NCI-H1694 treated with DMSO at 0.1 percent for 48 hours (cell line): ENCODE results near the gene YIPF3.
"Not testable (repeated sequence)": the region's sequence is repeated elsewhere in the genome, so short reads cannot be mapped to it uniquely, and the experiment has no call there.

ENCODE experiments used
- DNase-seq: peaks from one replicate; lab custom pipeline; 2025; lab: John Stamatoyannopoulos, UW

The YIPF3 gene

DNA sequence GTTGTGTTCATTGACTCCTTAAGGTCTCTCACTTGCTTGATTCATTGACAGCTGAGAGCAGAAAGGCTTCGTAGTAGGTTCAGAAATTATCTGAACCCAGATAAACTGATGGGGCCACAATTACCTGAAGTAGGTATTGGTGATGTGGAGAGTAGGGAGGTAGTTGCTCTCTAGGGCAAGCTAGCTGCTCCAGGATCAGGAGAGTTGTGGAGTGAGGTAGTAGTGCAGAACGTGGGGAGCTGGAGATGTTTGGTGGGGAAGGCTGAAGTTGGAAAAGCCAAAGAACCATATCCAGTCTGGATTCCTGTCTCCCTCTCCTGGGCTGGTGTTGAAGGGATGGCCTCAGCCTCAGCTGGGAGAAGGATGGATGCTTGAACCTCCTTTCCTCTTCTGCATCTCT, 23.5 kb downstream of the YIPF3 start:
- no peak for DNase-seq

DNA sequence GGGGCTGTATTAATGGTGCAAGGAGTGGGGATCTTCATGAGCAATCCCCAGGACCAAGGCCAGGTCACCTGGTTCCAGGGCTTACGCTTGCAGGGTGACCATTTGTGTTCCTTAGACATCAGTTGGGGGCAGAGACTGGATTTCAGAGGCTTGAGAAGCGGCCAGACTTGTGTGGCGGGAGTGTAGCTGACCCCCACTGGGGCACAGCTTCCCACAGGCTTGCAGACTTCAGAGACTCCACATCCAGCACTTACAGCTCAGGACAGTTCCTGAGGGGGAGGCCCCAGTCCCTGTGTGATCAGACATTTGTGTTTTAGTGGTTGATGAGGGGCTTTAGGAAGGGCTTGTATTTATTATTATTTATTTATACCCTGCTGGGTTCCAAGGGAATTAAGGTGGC, 24.1 kb downstream of the YIPF3 start:
- DNase-seq, result no peak

DNA sequence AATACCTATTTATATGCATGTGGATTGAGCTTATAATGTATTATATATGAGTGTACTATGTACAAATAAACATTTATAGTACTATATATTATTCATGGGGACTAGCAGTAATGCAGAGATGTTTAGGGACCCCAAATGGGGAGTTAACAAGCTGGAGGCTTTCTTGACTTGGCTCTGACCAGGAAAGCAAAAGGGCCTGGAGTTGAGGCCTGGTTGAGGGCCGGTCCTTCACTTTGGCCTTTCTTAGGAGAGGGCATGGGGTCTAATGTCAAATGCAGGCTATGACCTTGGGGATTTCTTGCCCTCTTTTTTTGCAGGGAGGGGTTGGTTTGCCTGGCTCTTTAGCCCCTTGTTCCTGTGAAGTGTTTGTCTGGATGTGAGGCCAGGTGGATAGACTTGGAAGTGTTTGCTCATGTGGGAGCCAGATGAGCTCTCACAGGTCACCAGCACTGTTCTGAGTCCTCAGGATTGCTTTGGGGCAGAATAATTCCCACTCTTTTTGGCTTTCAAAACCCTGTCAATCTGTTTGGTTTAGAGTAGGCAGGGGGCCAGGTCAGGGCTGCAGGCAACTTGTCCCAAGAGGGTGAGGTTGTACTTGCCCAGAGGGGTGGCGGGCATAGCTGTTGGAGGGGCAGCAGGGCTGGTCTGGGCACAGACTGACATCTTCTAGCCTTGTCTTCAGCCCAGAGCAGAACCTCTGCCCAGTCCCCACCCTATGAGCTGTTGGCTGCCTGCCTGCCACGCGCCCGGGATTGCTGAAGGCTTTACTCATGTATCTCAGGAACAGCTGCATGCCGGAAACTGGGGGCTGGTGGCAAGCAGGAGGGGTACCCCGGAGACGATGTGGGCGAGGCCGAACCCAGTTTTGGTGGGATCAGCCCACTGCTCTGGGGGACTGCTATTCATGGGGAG, 24.7 kb downstream of the YIPF3 start:
- DNase-seq, result peak; percentile 24

DNA sequence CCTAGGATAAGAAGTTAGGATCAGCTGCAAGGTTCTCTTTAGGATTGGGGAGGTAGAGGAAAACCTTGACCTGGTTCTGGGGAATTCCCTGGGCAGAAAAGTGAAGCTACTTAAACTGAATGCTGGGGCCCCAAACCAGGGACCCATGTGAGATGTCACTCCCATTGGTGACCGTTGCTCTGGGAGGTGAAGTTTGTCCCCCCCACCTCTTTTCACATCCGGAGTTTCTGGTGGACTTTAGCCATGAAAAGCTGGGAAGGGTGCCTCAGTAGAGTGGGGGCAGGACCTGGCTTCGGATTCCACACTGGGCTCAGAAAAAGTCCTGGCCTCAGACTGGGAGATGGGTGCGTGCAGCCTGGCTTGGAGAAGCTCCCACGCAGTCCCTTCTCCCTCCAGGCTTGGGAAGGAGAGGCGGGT, 26.2 kb downstream of the YIPF3 start:
- DNase-seq, result no peak

- DNase-seq, result peak; percentile 64
Measured at GRCh38 chr6:43489277-43490072, 27.3 kb downstream of the YIPF3 start.

- DNase-seq, result no peak
Measured at GRCh38 chr6:43488667-43489276, 28.0 kb downstream of the YIPF3 start.

DNA sequence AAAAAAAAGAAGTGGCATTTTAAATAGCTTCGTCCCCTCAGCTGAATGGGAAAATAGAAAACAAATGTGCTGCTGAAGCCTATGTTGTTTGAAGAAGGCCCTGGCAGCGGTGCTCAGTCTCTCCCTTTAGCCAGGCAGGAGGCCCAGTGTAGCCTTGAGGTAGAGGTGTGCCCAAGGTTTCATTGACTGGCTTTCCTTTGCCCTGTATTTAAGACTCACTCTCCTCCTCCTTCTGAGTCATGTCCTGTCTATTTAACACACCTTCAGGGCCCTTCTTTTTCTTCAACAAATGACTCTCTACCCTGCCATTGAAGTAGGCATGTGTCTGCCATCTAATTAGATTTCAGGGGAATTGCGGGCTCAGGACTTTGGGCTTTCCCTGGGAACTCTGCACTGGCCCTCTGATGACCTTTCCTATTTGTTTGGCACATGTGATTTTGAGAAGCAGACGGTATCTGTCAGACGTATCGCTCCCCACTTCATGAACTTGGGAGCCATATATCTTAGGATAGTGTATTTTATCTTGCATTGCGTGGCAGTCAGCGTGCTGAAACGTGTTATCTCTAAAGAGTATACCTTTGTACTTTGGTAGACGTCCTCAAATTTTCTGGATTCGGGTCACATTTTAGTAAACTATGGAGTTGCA, 35.0 kb downstream of the YIPF3 start:
- DNase-seq, result no peak

- DNase-seq, result no peak
Measured at GRCh38 chr6:43481075-43481474, 35.7 kb downstream of the YIPF3 start.

DNA sequence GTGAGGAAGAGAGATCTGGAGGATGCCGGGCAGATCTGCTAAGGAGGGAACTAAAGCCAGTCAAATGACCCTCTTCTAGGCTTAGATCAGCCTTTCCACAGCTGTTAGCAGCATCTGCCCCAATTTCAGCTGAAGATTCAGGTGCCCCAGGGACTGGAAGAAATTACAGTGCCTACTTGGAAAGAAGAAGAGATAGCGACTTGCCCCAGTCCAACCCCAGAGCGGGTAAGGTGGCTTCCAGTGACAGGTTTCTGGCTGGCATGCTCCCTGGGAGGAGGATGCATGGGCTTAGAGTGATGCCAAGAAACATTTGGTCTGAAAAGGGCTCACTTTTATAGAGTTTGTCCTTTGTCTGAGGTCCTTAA, 38.7 kb downstream of the YIPF3 start:
- DNase-seq, result no peak

GRCh38 chr6:43477235-43478007, 39.3 kb downstream of the YIPF3 start, which contains the start of gene TJAP1:
Gene TJAP1, plus strand, starts transcription at chr6:43477570. Its CDS starts 21,432 bp downstream, at chr6:43499002.
- peak; percentile 69 for DNase-seq

DNA sequence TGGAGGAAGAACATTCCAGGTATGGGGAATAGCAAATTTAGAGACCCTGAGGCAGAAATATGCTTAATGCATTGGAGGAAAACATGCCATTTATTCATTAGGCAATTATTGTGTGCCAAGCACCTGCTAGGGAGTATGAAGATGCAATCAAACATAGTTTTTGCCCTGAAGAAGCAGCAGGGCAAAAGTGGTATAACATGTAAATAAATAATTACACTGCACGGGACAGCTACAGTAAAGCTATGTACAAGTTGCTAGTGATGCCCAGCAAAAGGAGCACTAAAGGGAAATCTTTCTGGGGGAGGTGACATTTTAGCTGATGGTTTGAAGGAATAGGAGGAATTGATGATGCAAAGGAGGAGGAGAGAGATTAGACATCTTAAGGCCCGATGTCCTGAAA, 40.0 kb downstream of the YIPF3 start:
- DNase-seq, result peak; percentile 14

DNA sequence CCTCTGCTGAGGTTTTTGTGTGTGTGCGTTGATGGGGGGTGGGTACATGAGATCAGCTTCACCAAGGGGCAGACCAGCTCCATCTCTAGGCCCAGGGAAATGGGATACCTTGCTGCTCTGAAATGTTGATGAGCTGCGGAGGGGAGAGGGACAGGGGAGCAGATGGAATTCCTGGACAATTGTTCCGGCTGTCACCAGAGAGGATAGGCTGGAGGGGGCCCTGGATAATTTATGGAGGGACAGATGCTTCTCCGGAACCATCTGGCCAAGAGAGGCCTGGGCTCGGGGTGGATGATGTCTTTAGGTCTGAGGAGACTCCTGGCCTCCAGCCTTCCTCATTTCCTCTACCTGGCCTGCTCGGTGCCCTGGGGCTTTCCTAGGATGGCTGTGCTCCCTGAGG, 41.2 kb downstream of the YIPF3 start:
- DNase-seq, result peak; percentile 4

DNA sequence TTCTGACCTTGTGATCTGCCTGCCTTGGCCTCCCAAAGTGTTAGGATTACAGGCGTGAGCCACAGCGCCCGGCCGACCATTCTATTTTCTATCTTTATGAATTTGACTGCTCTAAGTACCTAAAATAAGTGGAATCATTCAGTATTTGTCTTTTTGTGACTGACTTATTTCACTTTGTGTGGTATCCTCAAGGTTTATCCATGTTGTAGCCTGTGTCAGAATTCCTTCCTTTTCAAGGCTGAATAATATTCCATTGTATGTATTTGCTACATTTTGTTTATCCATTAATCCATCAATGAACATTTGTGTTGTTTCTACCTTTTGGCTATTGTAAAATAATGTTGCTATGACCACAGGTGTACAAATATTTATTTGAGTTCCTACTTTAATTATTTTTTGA, 44.2 kb downstream of the YIPF3 start:
- DNase-seq, result no peak

GRCh38 chr6:43471399-43471798, 45.3 kb downstream of the YIPF3 start:
- no peak for DNase-seq

GRCh38 chr6:43469947-43470346, 46.8 kb downstream of the YIPF3 start:
- no peak for DNase-seq

DNA sequence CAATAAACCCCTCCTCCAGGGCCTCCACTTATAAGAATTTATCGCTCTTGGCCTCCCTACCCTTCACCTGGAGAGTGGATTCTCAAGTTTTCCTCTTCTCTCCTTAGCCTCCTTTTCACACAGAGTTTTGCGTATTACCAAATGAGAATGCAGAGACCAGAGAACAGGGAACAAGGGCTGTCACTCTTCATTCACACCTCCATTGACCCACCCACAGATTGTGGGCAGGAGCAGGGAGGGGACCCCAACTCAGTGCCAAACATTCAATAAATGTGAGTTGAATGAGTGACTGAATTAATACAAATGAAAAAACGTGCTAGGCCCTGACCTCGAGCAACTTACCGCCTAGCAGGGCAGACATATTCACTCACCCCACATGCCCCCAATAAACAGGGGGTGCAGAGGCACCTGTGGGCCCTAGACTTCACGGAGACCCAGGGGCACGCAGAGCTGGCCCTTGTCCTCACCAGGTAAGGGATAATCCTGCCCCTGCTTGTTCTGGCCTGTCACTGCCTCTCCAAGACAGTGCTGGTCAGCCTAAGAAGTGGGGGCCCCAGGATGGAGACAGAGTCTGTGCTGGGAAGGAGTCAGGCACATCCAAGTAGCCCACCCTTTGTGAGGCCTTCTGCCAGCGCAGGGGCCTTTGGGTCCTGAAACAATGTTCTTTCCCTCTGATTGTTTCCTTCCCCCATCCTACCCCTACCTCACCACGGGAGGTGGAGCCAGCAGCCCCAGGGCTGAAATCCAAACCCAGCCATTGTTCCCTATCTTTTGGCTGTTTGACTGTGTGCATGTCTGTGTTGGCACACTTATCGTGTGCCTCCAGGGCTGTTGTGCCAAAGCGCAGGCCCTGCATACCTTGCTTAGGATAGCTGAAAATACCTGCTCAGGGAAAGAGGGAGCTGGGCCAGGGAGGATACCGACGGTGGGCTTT, 47.7 kb downstream of the YIPF3 start:
- DNase-seq, result no peak

GRCh38 chr6:43468240-43468639, 48.5 kb downstream of the YIPF3 start:
- DNase-seq, result peak; percentile 10

- no peak for DNase-seq
Measured at GRCh38 chr6:43467752-43468151, 49.0 kb downstream of the YIPF3 start.

- DNase-seq, result not testable (repeated sequence)
Measured at GRCh38 chr6:43467265-43467664, 49.5 kb downstream of the YIPF3 start.

DNA sequence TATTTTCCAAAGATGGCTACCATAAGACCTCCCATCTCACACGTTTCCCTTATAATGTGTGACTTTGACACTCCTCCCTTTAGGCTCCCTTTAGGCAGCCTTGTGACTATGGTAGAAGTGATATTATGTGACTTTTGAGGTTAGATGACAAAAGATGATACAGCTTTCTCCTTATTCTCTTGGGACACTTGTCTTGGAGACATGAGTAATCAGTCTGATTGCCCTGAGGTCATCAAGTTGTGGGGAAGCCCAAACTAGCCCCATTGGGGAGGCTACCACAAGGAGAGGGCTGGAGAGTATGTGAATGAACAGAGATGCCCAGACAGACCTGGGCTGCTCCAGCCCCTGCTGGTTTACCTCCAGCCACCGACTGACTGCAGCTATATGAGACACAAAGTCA, 50.8 kb downstream of the YIPF3 start:
- DNase-seq, result no peak
